ENCODE results near the gene UBLCP1.
"Not testable (repeated sequence)": the region's sequence is repeated elsewhere in the genome, so short reads cannot be mapped to it uniquely, and the experiment has no call there.

Gene UBLCP1

GRCh38 chr5:159252195-159252594, 10.9 kb upstream of the UBLCP1 start:
- no peak for DNase-seq

GRCh38 chr5:159257007-159257406, 6.1 kb upstream of the UBLCP1 start:
- peak; percentile 15 for DNase-seq

GRCh38 chr5:159257629-159258283, 5.3 kb upstream of the UBLCP1 start:
- no peak for DNase-seq

GRCh38 chr5:159258361-159258760, 4.7 kb upstream of the UBLCP1 start:
- DNase-seq: no peak

GRCh38 chr5:159260212-159260611, 2.9 kb upstream of the UBLCP1 start:
- DNase-seq: not testable (repeated sequence)

GRCh38 chr5:159262472-159262858, 625 bp upstream of the UBLCP1 start:
- peak; percentile 6 for DNase-seq

- no peak for DNase-seq
Measured at GRCh38 chr5:159263569-159263905, 447 bp downstream of the UBLCP1 start.

GRCh38 chr5:159266764-159267163, 3.7 kb downstream of the UBLCP1 start:
- DNase-seq: not testable (repeated sequence)

GRCh38 chr5:159269723-159270122, 6.6 kb downstream of the UBLCP1 start:
- DNase-seq: no peak

GRCh38 chr5:159273923-159274322, 10.8 kb downstream of the UBLCP1 start:
- no peak for DNase-seq

- DNase-seq: no peak
Measured at GRCh38 chr5:159274676-159275075, 11.6 kb downstream of the UBLCP1 start.

- DNase-seq: peak; percentile 38
Measured at GRCh38 chr5:159286420-159287035, 23.4 kb downstream of the UBLCP1 start.

GRCh38 chr5:159290741-159291140, 27.7 kb downstream of the UBLCP1 start:
- no peak for DNase-seq

GRCh38 chr5:159294921-159295320, 31.8 kb downstream of the UBLCP1 start:
- DNase-seq: no peak

- not testable (repeated sequence) for DNase-seq
Measured at GRCh38 chr5:159297300-159297699, 34.2 kb downstream of the UBLCP1 start.

- no peak for DNase-seq
Measured at GRCh38 chr5:159301466-159301865, 38.4 kb downstream of the UBLCP1 start.

- not testable (repeated sequence) for DNase-seq
Measured at GRCh38 chr5:159301929-159302860, 39.1 kb downstream of the UBLCP1 start.

GRCh38 chr5:159303286-159303685, 40.2 kb downstream of the UBLCP1 start:
- DNase-seq: no peak

GRCh38 chr5:159304961-159305595, 42.0 kb downstream of the UBLCP1 start:
- DNase-seq: peak; percentile 20

GRCh38 chr5:159309689-159310433, 46.8 kb downstream of the UBLCP1 start:
- DNase-seq: no peak

GRCh38 chr5:159310511-159310910, 47.4 kb downstream of the UBLCP1 start:
- DNase-seq: no peak

- DNase-seq: no peak
Measured at GRCh38 chr5:159311063-159311462, 48.0 kb downstream of the UBLCP1 start.

- DNase-seq: no peak
Measured at GRCh38 chr5:159313197-159313596, 50.1 kb downstream of the UBLCP1 start.

All from HCEC 1CT (cell line).